ENCODE data around the gene ADAM20.

ADAM20 gene

DNA sequence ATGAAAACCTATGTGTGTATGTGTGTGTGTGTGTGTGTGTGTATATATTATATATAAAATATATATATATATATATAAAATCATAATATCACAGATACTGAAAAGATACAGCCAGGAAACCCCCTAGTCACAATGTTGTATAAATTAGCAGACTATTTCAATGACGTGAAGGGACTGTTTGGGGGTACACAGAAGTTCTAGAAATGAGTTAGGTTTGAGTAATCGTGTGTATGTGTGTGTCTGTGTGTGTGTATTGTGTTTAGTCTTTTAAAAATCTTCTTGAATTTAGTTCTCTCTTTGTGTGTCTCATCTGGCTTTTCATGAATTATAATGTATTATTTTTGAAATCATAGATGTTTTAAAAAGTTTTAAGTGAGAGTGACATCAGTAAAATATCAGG, 61.0 kb downstream of the ADAM20 start:
- FAIRE-seq (no peak), DNase-seq (ENCODE audit: insufficient read length, low spot score) (no peak)
- TF ChIP-seq TAF1 (IDR thresholded peaks at IDR 0.05; ENCODE audit: low read depth, low read length): no peak
- TF ChIP-seq POLR2AphosphoS5 (IDR thresholded peaks at IDR 0.05; ENCODE audit: low read depth, low read length): no peak
- TF ChIP-seq SPI1 (IDR thresholded peaks at IDR 0.05; ENCODE audit: low read depth, low read length): no peak
- no peak for TF ChIP-seq POU2F2 (IDR thresholded peaks at IDR 0.05; ENCODE audit: low read depth, low read length)
- no peak for TF ChIP-seq PAX5 (IDR thresholded peaks at IDR 0.05; ENCODE audit: insufficient read depth, low read length, severe bottlenecking)
- TF ChIP-seq POLR2A (IDR thresholded peaks at IDR 0.05; ENCODE audit: low read depth, low read length): no peak

Measured in GM12891 (cell line).